ENCODE data around the gene MPPED1. TPM values are rescaled to one million over a fixed set of nuclear protein-coding genes. Genes with fewer than 3 reads are reported as not detected.

MPPED1 gene
- total and polyA plus RNA-seq, 2 of the 13 experiments (the other 11 are each of a cell fraction or from before 2014, with no cell fraction given) = 0.77 TPM; not detected in 1

DNA sequence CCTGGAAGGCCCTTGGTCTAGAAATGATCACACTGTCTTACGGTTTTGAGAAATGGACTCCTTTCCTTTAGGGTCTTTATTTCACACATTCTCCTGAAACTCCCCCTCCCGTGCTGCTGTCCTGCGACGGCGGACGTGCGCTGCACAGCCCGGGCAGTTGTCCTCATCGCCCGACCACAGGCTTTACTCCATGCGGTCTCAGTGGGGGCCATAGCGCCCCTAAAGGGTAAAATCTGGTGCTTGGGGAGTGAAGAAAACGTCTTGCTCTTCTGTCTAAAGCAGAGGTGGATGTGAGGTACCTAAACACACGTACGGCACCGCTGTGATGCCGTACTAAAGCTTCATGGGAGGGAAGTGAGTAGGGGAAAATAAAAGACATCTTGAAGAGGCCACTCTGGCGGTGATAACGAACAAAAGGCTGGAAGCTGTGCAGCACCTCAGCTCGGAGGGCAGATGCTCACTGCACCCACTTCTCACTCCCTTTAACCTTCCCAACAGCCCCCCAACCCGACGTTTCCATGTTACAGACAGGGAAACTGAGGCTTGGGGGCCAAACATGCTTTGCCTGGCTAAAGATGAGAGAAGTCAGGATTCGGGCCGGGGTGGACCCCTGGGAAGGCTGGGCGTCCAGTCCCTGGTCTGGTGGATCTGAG, 22.6 kb downstream of the MPPED1 start (continued):
- TF ChIP-seq, protein P1, sequence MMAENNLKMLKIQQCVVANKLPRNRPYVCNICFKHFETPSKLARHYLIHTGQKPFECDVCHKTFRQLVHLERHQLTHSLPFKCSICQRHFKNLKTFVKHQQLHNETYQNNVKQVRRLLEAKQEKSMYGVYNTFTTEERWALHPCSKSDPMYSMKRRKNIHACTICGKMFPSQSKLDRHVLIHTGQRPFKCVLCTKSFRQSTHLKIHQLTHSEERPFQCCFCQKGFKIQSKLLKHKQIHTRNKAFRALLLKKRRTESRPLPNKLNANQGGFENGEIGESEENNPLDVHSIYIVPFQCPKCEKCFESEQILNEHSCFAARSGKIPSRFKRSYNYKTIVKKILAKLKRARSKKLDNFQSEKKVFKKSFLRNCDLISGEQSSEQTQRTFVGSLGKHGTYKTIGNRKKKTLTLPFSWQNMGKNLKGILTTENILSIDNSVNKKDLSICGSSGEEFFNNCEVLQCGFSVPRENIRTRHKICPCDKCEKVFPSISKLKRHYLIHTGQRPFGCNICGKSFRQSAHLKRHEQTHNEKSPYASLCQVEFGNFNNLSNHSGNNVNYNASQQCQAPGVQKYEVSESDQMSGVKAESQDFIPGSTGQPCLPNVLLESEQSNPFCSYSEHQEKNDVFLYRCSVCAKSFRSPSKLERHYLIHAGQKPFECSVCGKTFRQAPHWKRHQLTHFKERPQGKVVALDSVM (CRISPR knock-in tag; IDR thresholded peaks at IDR 0.05) = no peak
- TF ChIP-seq ZNF414 (CRISPR knock-in tag; IDR thresholded peaks at IDR 0.05) = no peak

DNA sequence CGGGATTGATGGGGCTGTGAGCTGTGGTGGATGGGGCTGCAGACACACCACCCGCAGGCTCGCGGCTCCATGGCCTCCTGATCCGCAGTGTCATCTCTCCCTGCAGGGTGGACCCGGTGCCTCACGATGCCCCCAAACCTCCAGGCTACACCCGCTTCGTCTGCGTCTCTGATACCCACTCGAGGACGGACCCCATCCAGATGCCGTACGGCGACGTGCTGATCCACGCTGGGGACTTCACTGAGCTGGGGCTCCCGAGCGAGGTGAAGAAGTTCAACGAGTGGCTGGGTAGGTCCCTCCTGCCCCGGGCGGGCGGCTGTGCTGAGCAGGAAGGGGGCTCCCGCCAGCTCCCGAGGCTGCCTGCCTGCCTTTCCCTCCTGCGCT, 23.1 kb downstream of the MPPED1 start:
- intact Hi-C loops (cut with micrococcal nuclease; ENCODE audit: unreplicated experiment) (no loop called here), in situ Hi-C loops (cut with HindIII; ENCODE audit: extremely low pct_ligation_motif_present, low pct_unique_long_range_greater_than_20kb) (no loop called here)
- Histone ChIP-seq H3K4me3 (replicated peaks in 1 of 3; ENCODE audit: insufficient read depth in 1 of 3, low read depth in 2 of 3, low read length in 3 of 3) (no peak overlapping the region), H4K20me1 (ENCODE audit: insufficient read depth, low read length) (no peaks in the 10 kb centered on the region), H3K27ac (ENCODE audit: extremely low read length, insufficient read depth, low read length) (no peak overlapping the region), H3K79me2 (ENCODE audit: insufficient read depth, low read length) (no peaks in the 10 kb centered on the region), H3K9ac (ENCODE audit: insufficient read depth, low read depth, low read length) (no peak overlapping the region), H3K4me2 (ENCODE audit: low read depth, low read length) (no peak overlapping the region), H2AFZ (ENCODE audit: low read length) (no peak overlapping the region), H3K4me1 (ENCODE audit: insufficient read depth, low read length) (peaks cover 11% of the 10 kb centered on the region), H3K9me3 (ENCODE audit: low read length) (no peaks in the 10 kb centered on the region), H3K27me3 (ENCODE audit: control insufficient read depth in 1 of 2, insufficient read depth in 2 of 2, low read length in 2 of 2) (peaks cover 8 to 43% of the 10 kb centered on the region in 2 experiments), H3K36me3 (replicated peaks in 1 of 2; ENCODE audit: control insufficient read depth in 1 of 2, insufficient read depth in 2 of 2, low read length in 2 of 2) (no peaks in the 10 kb centered on the region)
- TF ChIP-seq HDAC6 (IDR thresholded peaks at IDR 0.05; ENCODE audit: low read depth, low read length) = no peak
- no peak for TF ChIP-seq MYC (CRISPR knock-in tag; IDR thresholded peaks at IDR 0.05; ENCODE audit: borderline replicate concordance)
- no peak for TF ChIP-seq ZBTB42 (CRISPR knock-in tag; IDR thresholded peaks at IDR 0.05)
- ATAC-seq (no peak), DNase-seq (ENCODE audit: low spot score) (no peak), FAIRE-seq (no peak)
- WGBS (ENCODE audit: low lambda C conversion rate) = 100% methylated on average over 1 of the region's 26 CpGs
- ChIA-PET CTCF (ENCODE audit: low intra/inter-chr PET ratio, low total read pairs) (no interaction called here), POLR2A (no interaction called here)
- BruUV-seq (replicated peaks) = no TSS peak
